ENCODE measurements around the gene CASTOR1.

Gene CASTOR1

DNA sequence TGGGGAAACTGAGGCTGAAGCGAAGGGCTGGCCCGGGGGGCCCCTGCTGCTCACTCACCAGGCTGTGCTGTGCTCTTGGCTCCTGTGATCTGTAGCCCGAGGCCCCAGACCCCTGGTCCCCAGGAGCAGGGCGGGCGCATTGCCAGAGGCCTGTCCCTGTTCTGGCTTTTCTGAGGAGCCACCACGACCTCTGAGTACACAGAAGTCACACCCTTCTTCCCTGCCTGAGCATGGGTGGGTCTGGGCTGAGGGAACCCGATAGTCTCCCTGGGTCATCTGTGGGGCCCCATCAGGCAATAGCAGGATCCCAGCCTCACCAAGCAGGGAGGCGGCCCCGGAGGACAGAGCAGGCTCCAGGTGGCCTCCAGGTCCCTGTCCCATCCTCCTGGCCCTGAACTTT, 5.1 kb downstream of the CASTOR1 start:
- no peak for DNase-seq (ENCODE audit: low read depth)

- no peak for DNase-seq (ENCODE audit: low read depth)
Observed at GRCh38 chr22:30283342-30283741, 6.0 kb downstream of the CASTOR1 start.

GRCh38 chr22:30282616-30283046, 6.7 kb downstream of the CASTOR1 start:
- no peak for DNase-seq (ENCODE audit: low read depth)

DNA sequence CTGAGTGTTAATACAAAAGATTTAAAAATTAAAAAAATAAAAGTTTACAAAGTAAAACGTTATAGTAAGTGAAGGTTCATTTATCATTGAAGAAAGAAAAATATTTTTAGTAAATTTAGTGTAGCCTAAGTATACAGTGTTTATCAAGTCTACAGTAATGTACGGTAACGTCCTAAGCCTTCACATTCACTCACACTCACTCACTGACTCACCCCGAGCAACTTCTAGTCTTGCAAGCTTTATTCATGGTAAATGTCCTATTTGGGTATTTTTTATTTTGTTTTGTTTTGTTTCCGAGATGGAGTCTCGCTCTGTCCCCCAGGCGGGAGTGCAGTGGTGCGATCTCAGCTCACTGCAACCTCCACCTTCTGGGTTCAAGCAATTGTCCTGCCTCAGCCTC, 8.8 kb downstream of the CASTOR1 start:
- DNase-seq (ENCODE audit: low read depth): no peak

DNA sequence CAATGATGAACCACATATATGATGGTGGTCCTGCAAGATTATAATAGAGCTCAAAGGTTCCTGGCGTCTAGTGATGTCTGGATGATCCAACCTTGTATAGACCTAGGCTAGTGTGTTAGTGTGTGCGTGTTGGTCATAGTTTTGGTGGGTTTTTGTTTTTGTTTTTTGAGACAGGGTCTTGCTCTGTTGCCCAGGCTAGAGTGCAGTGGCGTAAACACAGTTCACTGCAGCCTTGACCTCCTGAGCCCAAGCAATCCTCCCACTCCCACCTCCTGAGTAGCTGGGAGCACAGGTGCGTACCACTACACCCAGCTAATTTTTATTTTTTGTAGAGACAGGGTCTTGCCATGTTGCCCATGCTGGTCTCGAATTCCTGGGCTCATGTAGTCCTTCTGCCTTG, 9.4 kb downstream of the CASTOR1 start:
- no peak for DNase-seq (ENCODE audit: low read depth)

DNA sequence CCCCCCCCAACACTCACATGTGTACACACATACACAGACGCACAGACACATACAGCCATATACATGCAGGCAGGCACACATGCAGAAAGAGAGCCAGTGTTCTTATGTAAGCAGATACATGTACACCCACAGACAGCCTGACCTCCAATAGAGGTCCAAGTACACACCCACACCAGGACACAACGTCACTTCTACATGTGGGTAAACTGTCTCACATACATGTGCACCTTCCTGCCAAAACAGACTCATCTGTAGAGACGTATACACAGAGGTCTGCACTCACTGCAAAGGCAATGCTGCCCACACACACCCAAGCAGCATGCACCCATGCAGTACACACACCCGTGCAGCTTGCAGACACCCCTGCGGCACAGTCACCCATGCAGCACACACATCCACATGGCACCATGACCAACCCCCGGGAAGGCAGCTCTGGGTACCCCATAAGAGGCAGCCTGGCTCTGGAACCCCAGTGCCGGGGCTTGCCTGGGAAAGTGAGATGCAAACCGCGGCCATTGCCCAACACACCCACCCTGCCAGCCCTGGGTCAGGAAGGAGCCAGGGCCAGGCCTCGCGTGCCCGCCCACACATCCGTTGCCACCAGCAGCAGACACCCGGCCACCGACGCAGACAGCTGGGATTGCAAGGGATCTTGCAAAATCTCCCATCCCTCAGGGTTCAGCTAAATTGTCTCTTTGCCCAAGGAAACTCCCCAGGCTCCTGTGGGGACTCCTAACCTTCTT, 10.1 kb downstream of the CASTOR1 start:
- DNase-seq (ENCODE audit: low read depth): no peak

GRCh38 chr22:30277547-30278344, 11.6 kb downstream of the CASTOR1 start:
- DNase-seq (ENCODE audit: low read depth): no peak

DNA sequence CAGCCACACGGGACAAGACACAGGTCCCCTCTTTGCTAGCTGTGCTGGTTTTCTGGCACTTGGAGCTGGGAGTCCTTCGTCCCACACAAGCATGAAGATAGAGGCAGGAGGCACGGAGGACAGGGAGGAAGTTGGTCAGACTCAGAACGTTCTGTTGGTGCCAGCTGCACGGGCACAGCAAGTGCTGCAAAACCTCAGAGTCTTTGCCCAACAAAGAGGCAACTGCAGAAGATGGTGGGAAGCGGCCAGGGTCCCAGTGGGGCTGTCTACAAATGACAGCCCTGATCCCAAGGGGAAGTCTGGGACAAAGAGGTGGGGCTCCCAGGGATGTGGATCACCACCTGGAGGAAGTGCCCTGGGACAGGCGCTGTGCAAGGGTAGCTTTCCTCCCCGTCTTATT, 13.3 kb downstream of the CASTOR1 start:
- DNase-seq (ENCODE audit: low read depth): no peak

DNA sequence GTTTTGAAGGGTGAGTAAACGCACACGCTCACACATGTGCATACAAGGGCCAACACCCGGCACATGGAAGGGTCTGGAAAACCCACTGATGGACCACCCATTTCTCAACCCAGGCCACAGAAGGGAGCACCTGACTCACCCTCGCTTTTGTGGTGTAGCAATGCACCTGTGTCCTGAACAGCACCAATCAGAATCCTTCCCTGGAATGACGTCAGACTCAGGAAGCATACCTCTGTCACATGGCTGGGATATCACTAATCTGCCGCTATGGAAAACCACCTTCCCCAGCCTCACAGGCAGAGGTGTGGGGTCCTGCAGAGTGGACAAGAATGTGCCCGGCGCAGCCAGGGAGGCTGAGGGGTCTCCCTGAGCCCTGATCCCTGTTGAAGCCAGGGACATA, 13.7 kb downstream of the CASTOR1 start:
- DNase-seq (ENCODE audit: low read depth): no peak

- no peak for DNase-seq (ENCODE audit: low read depth)
Observed at GRCh38 chr22:30274437-30274812, 14.9 kb downstream of the CASTOR1 start.

DNA sequence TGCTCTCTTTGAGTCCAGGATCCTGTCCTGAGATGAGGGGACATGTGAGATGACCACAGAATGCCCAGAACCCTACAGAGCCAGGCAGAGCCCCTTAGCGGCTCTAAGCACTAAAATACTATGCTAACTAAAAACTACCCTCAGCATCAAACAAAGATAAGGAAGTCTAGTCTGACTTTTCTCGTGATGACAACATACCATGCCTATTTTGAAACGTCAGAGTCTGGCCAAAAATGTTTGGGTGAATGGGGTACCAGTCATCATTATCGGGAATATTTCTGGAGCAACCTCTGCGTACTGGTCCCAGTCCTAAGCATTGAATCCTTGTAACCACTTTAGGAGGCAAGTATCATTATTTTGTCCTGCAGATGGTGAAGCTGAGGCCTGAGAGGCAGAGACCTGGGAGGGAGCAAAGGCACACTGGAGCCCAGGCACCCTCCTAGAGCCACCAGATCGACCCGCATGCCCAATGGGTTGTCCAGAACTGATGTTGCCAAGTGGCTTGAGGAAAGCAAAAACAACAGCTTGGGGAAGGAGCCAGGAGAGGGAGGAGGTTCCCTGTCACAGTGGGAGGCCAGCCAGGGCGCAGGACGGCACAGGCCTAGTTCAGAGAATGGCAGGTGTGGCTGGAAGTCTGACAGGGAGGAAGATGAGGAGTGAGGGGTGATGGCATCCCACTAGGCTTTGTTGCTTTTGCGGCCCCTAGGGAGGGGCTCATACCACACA, 15.4 kb downstream of the CASTOR1 start:
- DNase-seq (ENCODE audit: low read depth): no peak

DNA sequence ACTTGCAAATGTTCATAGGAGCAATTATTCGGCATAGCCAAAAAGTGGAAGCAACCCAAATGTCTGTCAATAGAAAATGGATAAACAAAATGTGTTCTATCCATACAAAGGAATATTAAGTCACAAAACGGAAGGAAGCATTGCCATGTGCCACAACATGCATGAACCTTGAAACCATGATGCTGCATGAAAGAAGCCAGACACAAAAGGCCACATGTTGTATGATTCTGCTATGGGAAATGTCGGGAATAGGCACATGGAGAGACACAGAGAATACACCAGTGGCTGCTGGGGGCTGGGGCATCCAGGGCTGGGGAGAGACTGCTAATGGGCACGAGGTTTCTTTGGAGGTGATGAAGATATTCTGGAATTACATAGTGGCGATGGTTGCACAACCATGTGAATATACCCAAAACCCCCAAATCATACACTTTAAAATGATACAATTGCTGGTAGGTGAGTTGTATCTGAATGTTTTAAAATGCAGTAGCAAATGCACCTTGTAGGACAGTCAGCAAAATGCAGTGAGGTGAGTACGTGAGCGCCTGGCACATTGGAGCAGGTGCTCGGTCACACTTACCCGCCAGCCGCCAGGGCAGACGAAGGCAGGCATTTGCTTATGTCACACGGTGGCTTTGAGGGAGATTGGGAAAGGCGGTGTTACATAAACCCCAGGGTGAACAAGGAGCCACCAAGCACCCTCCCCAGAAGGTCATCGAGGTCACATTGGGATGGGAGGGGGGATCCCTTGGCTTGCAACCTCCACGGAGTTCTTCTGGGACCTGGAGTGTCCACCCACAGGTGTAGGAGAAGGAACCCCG, 16.3 kb downstream of the CASTOR1 start:
- DNase-seq (ENCODE audit: low read depth): no peak

GRCh38 chr22:30270832-30271231, 18.5 kb downstream of the CASTOR1 start:
- DNase-seq (ENCODE audit: low read depth): no peak

DNA sequence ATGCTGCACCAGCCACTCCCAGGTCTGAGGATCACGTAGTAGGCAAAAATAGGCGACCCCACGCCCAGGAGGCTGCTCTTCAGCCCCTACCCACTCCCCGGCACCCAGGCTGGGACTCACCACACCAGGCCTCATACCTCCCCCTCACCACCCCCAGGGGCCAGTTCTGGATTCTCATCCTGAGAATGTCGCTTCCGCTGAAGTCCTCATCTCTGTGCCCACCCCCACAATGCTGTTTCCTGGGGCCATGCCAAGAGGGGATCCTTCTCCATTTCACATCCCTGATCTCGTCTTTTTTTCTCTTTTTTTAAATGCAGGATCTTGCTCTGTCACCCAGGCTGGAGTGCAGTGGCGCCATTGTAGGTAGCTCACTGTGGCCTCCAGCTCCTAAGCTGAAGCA, 21.0 kb downstream of the CASTOR1 start:
- no peak for DNase-seq (ENCODE audit: low read depth)

GRCh38 chr22:30267382-30268302, 21.7 kb downstream of the CASTOR1 start:
- DNase-seq (ENCODE audit: low read depth): no peak

- DNase-seq (ENCODE audit: low read depth): peak; percentile 61
Observed at GRCh38 chr22:30266445-30267381, 22.6 kb downstream of the CASTOR1 start, which contains the start of gene OSM. Gene OSM (minus strand): TSS chr22:30266851. CDS start chr22:30266799, 52 bp downstream.

DNA sequence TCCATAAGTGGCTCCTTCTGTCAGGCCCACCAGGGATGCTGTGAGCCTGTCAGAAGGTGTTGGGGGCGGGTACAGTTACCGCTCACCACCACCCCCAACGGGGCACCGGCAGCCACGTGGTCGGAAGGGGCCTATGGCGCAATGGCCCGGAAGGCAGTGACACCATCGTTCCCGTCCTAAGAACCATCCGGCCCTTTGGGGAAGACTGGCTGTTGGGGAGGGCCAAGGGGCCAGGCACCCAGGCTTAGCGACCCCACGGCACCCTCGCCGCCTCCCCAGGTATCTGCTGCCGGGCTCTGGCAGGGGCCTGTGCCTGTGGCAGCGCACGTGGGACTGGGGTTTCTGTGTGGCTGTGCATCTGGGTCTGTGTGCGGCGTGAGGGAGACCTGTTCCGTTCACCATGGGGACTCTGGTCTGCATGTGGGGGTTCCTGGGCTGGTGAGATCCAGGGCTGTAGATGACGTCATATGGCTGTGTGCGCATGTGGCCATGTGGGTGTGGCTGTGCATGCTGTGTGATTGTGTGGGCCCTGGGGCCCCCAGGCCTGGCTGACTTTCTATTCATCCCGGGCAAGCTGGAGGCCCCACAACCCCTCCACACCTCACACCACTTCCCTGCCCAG, 23.4 kb downstream of the CASTOR1 start:
- peak; percentile 82 for DNase-seq (ENCODE audit: low read depth)

DNA sequence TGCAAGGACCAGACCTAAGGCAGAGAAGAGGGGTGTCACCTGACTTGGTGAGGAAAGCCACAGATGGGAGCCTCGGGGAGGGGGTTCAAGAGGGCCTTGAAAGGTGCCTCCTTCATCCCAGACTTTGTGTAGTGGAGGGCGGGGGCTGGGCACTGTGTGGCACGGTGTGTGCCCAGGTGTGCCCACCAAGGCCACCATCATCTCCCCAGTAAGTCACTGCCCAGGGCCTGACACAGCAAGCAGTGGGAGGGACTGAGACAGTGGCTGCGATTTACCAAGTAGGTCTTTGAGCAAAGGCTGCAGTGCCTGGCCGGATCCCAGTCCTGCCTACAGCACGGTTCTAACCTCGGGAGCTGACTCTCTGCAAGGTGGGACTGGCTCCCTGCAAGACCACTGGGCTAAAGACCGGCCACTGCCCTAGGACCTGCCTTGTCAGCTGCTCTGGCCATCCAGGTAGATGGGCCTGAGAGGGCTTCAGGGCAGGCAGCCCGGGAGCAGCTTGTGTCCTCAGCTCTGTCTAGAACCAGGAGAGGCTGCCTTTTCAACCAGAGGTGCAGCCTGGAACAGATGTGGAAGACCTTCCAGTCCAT, 24.1 kb downstream of the CASTOR1 start:
- no peak for DNase-seq (ENCODE audit: low read depth)

- no peak for DNase-seq (ENCODE audit: low read depth)
Observed at GRCh38 chr22:30263883-30264282, 25.4 kb downstream of the CASTOR1 start.

Data from activated T-cell treated with anti-CD3 and anti-CD28 coated beads for 24 hours (primary cell).